Tibial nerve (tissue), 4 donors: ENCODE results near the gene TTC22. TPM values are rescaled to one million over a fixed set of nuclear protein-coding genes. Genes with fewer than 3 reads are reported as not detected.

Experiments
- DNase-seq, 2 donors: peaks; one replicate each; pipeline ENCODE4 v3.0.0-alpha.2; 2019; ENCODE audit warnings: low spot score in 2 of 2
- H3K27ac ChIP-seq, 4 donors: fragments of 200-600 bp; sonication (generic) in 3 of 4; one replicate each; pipeline ENCODE4 v1.5.1; 2017 to 2019; ENCODE audit warnings: mild to moderate bottlenecking in 1 of 4
- H3K27me3 ChIP-seq, 2 donors: fragments of 200-600 bp; sonication (generic) in 1 of 2; one replicate each; pipeline versions ENCODE4 v1.5.1 to v1.6.0; 2017 to 2019
- H3K36me3 ChIP-seq, 3 donors: fragments of 200-600 bp; sonication (generic); one replicate each; pipeline ENCODE4 v1.5.1; 2018 to 2019
- H3K4me1 ChIP-seq, 4 donors: fragments of 200-600 bp; sonication (generic) in 3 of 4; one replicate each; pipeline ENCODE4 v1.5.1; 2017 to 2019
- H3K4me3 ChIP-seq, 4 donors: fragments of 200-600 bp; sonication (generic) in 3 of 4; one replicate each; pipeline ENCODE4 v1.5.1; 2017 to 2019; ENCODE audit warnings: mild to moderate bottlenecking in 1 of 4, moderate library complexity in 1 of 4
- H3K9me3 ChIP-seq, 4 donors: fragments of 200-600 bp; sonication (generic) in 3 of 4; one replicate each; pipeline ENCODE4 v1.5.1; 2017 to 2019
- CTCF ChIP-seq, 5 experiments: fragments of 200-600 bp in 3 of 5; fragments of 450-650 bp in 2 of 5; sonication (generic) in 3 of 5; IDR thresholded peaks; one replicate each; pipeline ENCODE4 v1.5.1; 2016 to 2019; ENCODE audit warnings: antibody characterized with exemption in 5 of 5, mild to moderate bottlenecking in 3 of 5, moderate library complexity in 2 of 5
- EP300 ChIP-seq, 2 donors: sonication (generic); formaldehyde crosslinking; IDR thresholded peaks; one replicate each; pipeline ENCODE4 v1.6.1; 2017; ENCODE audit warnings: antibody characterized with exemption in 2 of 2, mild to moderate bottlenecking in 1 of 2
- POLR2A ChIP-seq, 2 donors: fragments of 450-650 bp; IDR thresholded peaks; one replicate each; pipeline ENCODE4 v1.6.1; 2017; ENCODE audit warnings: antibody characterized with exemption in 2 of 2, mild to moderate bottlenecking in 2 of 2, moderate library complexity in 2 of 2
- WGBS, 2 donors: methylation state at CpG; one replicate each; pipeline ENCODE4 v1.1.5; 2018; 5-methylcytosine and 5-hydroxymethylcytosine counted together
- total RNA-seq, 4 donors: library from RNA; depleted of rRNA; stranded (reverse); fragments of >200 nt; gene quantifications; one replicate each; pipeline ENCODE4 v1.1.0, GENCODE V29; 2016

The TTC22 gene
- total RNA-seq, 4 donors from 2014 or later, result not detected

GRCh38 chr1:54835131-54835898 lies 34.2 kb upstream of the TTC22 start:
- Histone ChIP-seq H3K27ac (no peak overlapping the region), H3K9me3 (peaks cover 0 to 24% (median 6%) of the 10 kb centered on the region in 4 donors), H3K4me1 (no peaks in the 10 kb centered on the region), H3K27me3 (peaks cover 0 to 10% of the 10 kb centered on the region in 2 donors), H3K4me3 (no peak overlapping the region), H3K36me3 (no peaks in the 10 kb centered on the region)
- TF ChIP-seq EP300 (IDR thresholded peaks at IDR 0.05) (no peak), CTCF (IDR thresholded peaks at IDR 0.05) (no peak), POLR2A (IDR thresholded peaks at IDR 0.05) (no peak)
- DNase-seq, result no peak
- WGBS, 2 donors, result 77 to 79% methylated on average over 6 of the region's 6 CpGs

- DNase-seq, result no peak
- Histone ChIP-seq H3K9me3 (peaks cover 0 to 37% (median 6%) of the 10 kb centered on the region in 4 donors), H3K4me1 (no peaks in the 10 kb centered on the region), H3K27me3 (peaks cover 0 to 10% of the 10 kb centered on the region in 2 donors), H3K36me3 (no peaks in the 10 kb centered on the region), H3K4me3 (no peak overlapping the region), H3K27ac (no peak overlapping the region)
- WGBS, 2 donors, result 93% methylated on average over 1 of the region's 1 CpG
- no peak for TF ChIP-seq EP300 (IDR thresholded peaks at IDR 0.05)
- no peak for TF ChIP-seq POLR2A (IDR thresholded peaks at IDR 0.05)
- TF ChIP-seq CTCF (IDR thresholded peaks at IDR 0.05), result no peak
Observed at GRCh38 chr1:54834007-54834541, 33.0 kb upstream of the TTC22 start.

- no peak for TF ChIP-seq POLR2A (IDR thresholded peaks at IDR 0.05)
- no peak for TF ChIP-seq EP300 (IDR thresholded peaks at IDR 0.05)
- TF ChIP-seq CTCF (IDR thresholded peaks at IDR 0.05), result no peak
- no peaks in the 10 kb centered on the region for H3K36me3 ChIP-seq
- 66 to 81% methylated on average over 9 of the region's 9 CpGs for WGBS, 2 donors
- H3K27ac ChIP-seq, result no peak overlapping the region
- peaks cover 0 to 10% of the 10 kb centered on the region in 2 donors for H3K27me3 ChIP-seq
- no peaks in the 10 kb centered on the region for H3K4me1 ChIP-seq
- H3K9me3 ChIP-seq, result peaks cover 0 to 39% (median 6%) of the 10 kb centered on the region in 4 donors
- DNase-seq, result no peak
- H3K4me3 ChIP-seq, result no peak overlapping the region
Observed at GRCh38 chr1:54833121-54833520, 32.0 kb upstream of the TTC22 start.

GRCh38 chr1:54826226-54826816 lies 25.2 kb upstream of the TTC22 start:
- TF ChIP-seq POLR2A (IDR thresholded peaks at IDR 0.05) (no peak), CTCF (IDR thresholded peaks at IDR 0.05) (no peak), EP300 (IDR thresholded peaks at IDR 0.05) (no peak)
- Histone ChIP-seq H3K27ac (no peak overlapping the region), H3K9me3 (peaks cover 0 to 87% (median 11%) of the 10 kb centered on the region in 4 donors), H3K27me3 (no peaks in the 10 kb centered on the region), H3K4me3 (no peak overlapping the region), H3K36me3 (no peaks in the 10 kb centered on the region), H3K4me1 (no peaks in the 10 kb centered on the region)
- DNase-seq, result no peak
- WGBS, 2 donors, result 87 to 89% methylated on average over 4 of the region's 4 CpGs

- Histone ChIP-seq H3K4me3 (no peak overlapping the region), H3K4me1 (no peaks in the 10 kb centered on the region), H3K36me3 (no peaks in the 10 kb centered on the region), H3K27ac (no peak overlapping the region), H3K27me3 (no peaks in the 10 kb centered on the region), H3K9me3 (peaks cover 0 to 81% (median 8%) of the 10 kb centered on the region in 4 donors)
- no peak for TF ChIP-seq EP300 (IDR thresholded peaks at IDR 0.05)
- no peak for TF ChIP-seq CTCF (IDR thresholded peaks at IDR 0.05)
- TF ChIP-seq POLR2A (IDR thresholded peaks at IDR 0.05), result no peak
- WGBS, 2 donors, result 90 to 96% methylated on average over 5 of the region's 5 CpGs
- no peak for DNase-seq
Observed at GRCh38 chr1:54825696-54826095, 24.6 kb upstream of the TTC22 start.
